Thymus (tissue), 11 donors: Measurements from ENCODE around the gene FAM83G. TPM values are rescaled to one million over a fixed set of nuclear protein-coding genes. Genes with fewer than 3 reads are reported as not detected.

Experiments
- DNase-seq, 9 donors: peaks; one replicate each; pipeline ENCODE4 v3.0.0-alpha.2; 2013; ENCODE audit warnings: low spot score in 9 of 9, low read depth in 6 of 9, missing footprints in 1 of 9
- H3K27ac ChIP-seq, 2 donors: one replicate each; pipeline ENCODE4 v1.5.1; 2013; ENCODE audit warnings: control low read depth in 1 of 2, low read depth in 1 of 2, low read length in 1 of 2, mild to moderate bottlenecking in 1 of 2, moderate library complexity in 1 of 2
- H3K27me3 ChIP-seq, 2 donors: one replicate each; pipeline ENCODE4 v1.5.1; 2013; ENCODE audit warnings: low read length in 1 of 2; ENCODE audit not compliant: control insufficient read depth in 2 of 2, insufficient read depth in 1 of 2
- H3K36me3 ChIP-seq, 2 donors: one replicate each; pipeline ENCODE4 v1.5.1; 2013; ENCODE audit warnings: low read length in 1 of 2, mild to moderate bottlenecking in 1 of 2, moderate library complexity in 1 of 2; ENCODE audit not compliant: control insufficient read depth in 2 of 2, insufficient read depth in 2 of 2
- H3K4me1 ChIP-seq, 2 donors: one replicate each; pipeline ENCODE4 v1.5.1; 2013; ENCODE audit warnings: low read length in 2 of 2; ENCODE audit not compliant: control insufficient read depth in 2 of 2, insufficient read depth in 2 of 2
- H3K4me3 ChIP-seq, 2 donors: one replicate each; pipeline ENCODE4 v1.5.1; 2013; ENCODE audit warnings: low read length in 2 of 2, control low read depth in 1 of 2, mild to moderate bottlenecking in 1 of 2
- H3K9me3 ChIP-seq, 2 donors: one replicate each; pipeline ENCODE4 v1.5.1; 2013; ENCODE audit warnings: low read length in 1 of 2, mild to moderate bottlenecking in 1 of 2; ENCODE audit not compliant: control insufficient read depth in 2 of 2, insufficient read depth in 1 of 2
- WGBS: extraction: QIAGEN DNeasy Blood & Tissue Kit; methylation state at CpG from one replicate; pipeline ENCODE4 v1.1.7; 2013; 5-methylcytosine and 5-hydroxymethylcytosine counted together
- polyA plus RNA-seq: library from polyadenylated mRNA; stranded (reverse); fragments of 200-250 nt; gene quantifications from one replicate; pipeline ENCODE4 v1.2.3, GENCODE V29; 2013
- total RNA-seq: library from RNA; stranded (reverse); fragments of 120-200 nt; gene quantifications from one replicate; pipeline ENCODE4 v1.2.4, GENCODE V29; 2013
- donor health status: healthy.

Gene FAM83G
- total and polyA plus RNA-seq, 2 donors, result 3.8 to 7.7 TPM

DNA sequence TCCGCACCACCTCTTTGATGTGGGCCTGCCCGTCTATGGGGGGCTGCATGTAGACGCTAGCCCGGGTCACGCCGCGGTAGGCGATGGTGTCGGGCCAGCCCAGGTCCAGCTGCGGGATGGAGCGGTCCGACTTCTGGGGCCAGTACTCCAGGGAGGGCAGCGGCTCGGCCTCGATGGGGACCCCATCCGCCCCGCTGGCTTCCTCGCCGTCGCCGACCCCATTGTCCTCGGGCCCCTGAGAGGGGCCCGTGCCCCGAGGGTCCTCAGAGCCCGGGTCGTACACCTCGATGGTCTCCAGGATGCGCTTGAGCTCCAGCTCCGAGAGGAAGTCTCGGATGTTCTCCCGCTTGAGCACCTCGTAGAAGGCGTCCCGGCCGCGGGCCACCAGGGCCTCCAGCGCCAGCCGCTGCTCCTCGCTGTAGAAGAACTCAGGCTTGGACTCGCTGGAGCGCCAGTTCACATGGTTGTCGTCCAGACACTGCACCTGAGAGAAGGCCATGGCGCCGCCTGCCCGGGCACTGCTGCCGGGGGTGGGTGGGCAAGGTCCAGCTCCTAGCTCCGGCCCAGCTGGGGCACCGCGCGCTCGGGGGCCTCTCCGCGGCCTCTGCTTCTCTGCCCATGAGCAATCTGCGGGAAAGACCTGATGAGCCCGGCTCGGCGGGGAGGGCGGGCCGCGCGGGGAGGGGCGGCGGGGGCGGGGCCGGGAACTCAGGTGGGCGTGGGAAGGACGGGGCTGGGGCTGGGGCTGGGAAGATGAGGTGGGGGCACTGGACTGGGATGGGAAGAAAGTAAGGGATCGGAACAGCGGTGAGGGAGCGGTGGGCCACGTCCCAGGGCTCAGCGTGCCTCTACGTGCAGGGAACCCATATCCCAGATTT, 782 bp downstream of the FAM83G start:
- Histone ChIP-seq H3K4me1 (peaks cover 19 to 37% of the 10 kb centered on the region in 2 donors), H3K27me3 (peaks cover 0 to 44% of the 10 kb centered on the region in 2 donors), H3K36me3 (no peaks in the 10 kb centered on the region), H3K4me3 (peak overlapping the region; percentile 62 to 82), H3K9me3 (no peaks in the 10 kb centered on the region), H3K27ac (peak overlapping the region in 1 of 2 donors; percentile 62)
- DNase-seq, result peak in 1 of 9 donors; percentile 37
- WGBS, result 29% methylated on average over 73 of the region's 73 CpGs

- Histone ChIP-seq H3K4me3 (peak overlapping the region in 1 of 2 donors; percentile 82), H3K27me3 (peaks cover 0 to 44% of the 10 kb centered on the region in 2 donors), H3K27ac (no peak overlapping the region), H3K36me3 (no peaks in the 10 kb centered on the region), H3K9me3 (no peaks in the 10 kb centered on the region), H3K4me1 (peaks cover 19 to 37% of the 10 kb centered on the region in 2 donors)
- DNase-seq, result no peak
- WGBS, result 71% methylated on average over 11 of the region's 11 CpGs
Observed at GRCh38 chr17:19002805-19003542, 1.6 kb downstream of the FAM83G start.

- Histone ChIP-seq H3K4me1 (peaks cover 19 to 37% of the 10 kb centered on the region in 2 donors), H3K36me3 (no peaks in the 10 kb centered on the region), H3K4me3 (no peak overlapping the region), H3K27me3 (peaks cover 0 to 44% of the 10 kb centered on the region in 2 donors), H3K9me3 (peaks cover 0 to 5% of the 10 kb centered on the region in 2 donors), H3K27ac (no peak overlapping the region)
- WGBS, result 61% methylated on average over 7 of the region's 7 CpGs
- DNase-seq, result peak in 1 of 9 donors; percentile 59
Observed at GRCh38 chr17:19001907-19002590, 2.5 kb downstream of the FAM83G start.

- H3K4me1 ChIP-seq, result peaks cover 19 to 37% of the 10 kb centered on the region in 2 donors
- H3K27ac ChIP-seq, result no peak overlapping the region
- WGBS, result 94% methylated on average over 17 of the region's 17 CpGs
Observed at GRCh38 chr17:19000531-19001325, 3.8 kb downstream of the FAM83G start.

DNA sequence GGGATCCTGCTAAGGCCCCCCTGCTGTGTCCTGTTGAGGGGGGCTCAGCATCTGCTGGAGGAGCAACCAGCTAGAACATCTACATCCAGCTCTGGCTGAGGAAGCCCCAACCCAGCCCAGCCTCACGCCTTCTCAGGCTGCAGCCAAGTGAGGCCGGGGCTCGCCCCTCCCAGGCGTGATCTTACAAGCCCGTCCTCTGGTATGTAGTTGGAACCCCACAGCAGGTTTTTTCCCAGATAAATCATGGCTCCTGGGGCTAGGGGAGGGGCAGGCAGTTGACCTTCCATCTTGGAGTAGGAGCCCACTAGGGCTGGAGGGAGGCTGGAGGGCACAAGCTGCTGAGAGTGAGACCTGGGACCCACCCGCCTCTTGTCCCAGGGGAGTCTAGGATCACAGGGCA, 4.7 kb downstream of the FAM83G start:
- Histone ChIP-seq H3K4me3 (no peak overlapping the region), H3K36me3 (peaks cover 0 to 3% of the 10 kb centered on the region in 2 donors), H3K4me1 (peaks cover 18 to 35% of the 10 kb centered on the region in 2 donors), H3K27me3 (peaks cover 0 to 34% of the 10 kb centered on the region in 2 donors), H3K27ac (no peak overlapping the region), H3K9me3 (peaks cover 0 to 14% of the 10 kb centered on the region in 2 donors)
- 98% methylated on average over 6 of the region's 6 CpGs for WGBS
- DNase-seq, result no peak

More at GRCh38 chr17:19000531-19001325, 3.8 kb downstream of the FAM83G start:
- H3K36me3 ChIP-seq, result peaks cover 0 to 3% of the 10 kb centered on the region in 2 donors
- H3K9me3 ChIP-seq, result peaks cover 0 to 8% of the 10 kb centered on the region in 2 donors
- DNase-seq, result no peak
- H3K27me3 ChIP-seq, result peaks cover 0 to 42% of the 10 kb centered on the region in 2 donors
- H3K4me3 ChIP-seq, result no peak overlapping the region

- Histone ChIP-seq H3K4me1 (peaks cover 19 to 34% of the 10 kb centered on the region in 2 donors), H3K27me3 (peaks cover 0 to 29% of the 10 kb centered on the region in 2 donors), H3K36me3 (peaks cover 0 to 3% of the 10 kb centered on the region in 2 donors), H3K27ac (no peak overlapping the region), H3K9me3 (peaks cover 0 to 14% of the 10 kb centered on the region in 2 donors), H3K4me3 (no peak overlapping the region)
- WGBS, result 97% methylated on average over 8 of the region's 8 CpGs
- no peak for DNase-seq
Observed at GRCh38 chr17:18999394-18999793, 5.2 kb downstream of the FAM83G start.

DNA sequence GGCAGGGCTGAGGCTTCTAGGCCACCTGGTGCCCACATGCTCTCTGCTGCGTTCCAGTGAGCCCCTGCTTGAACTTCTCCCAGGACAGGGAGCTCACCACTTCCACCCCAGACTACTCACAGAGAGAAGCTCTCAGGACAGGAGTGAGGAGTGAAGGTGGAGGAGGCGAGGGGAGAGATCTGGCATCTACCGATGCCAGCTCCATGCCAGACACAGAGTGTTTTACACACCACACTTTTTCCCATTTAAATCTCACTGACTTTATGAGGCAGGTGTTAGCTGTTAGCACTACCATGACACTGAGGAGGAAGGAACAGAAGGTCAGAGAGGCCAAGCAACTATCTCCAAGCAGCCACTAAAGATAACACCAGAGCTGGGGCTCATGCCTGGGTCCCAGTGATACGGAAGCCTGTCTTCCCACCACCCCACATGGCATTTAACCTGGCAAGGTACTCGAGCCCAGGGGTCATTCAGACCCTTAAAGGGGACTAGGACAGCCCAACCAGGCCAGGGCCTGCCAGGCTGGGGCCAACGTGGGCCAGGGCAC, 6.8 kb downstream of the FAM83G start:
- peaks cover 25 to 35% of the 10 kb centered on the region in 2 donors for H3K4me1 ChIP-seq

DNA sequence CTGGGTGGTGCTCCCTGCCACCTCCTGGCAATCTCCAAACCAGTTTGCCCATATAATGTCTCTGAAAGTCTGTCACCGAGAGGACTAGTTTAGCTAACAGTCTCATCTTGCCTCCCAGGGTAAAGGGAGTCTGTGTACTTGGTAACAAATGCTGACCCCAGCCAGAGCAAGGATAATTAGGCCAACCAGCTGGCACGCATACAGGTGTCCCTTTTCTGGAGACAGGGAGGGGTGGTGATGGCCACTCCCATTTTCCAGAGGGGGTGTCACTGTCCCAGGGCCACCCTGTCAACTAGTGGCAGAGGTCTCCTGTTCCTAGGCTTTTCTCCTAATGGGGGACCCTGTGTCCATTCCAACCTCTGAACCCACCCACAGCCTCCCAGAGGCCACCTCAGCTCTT, 8.1 kb downstream of the FAM83G start:
- H3K27ac ChIP-seq, result no peak overlapping the region
- H3K9me3 ChIP-seq, result peaks cover 0 to 14% of the 10 kb centered on the region in 2 donors
- H3K4me3 ChIP-seq, result no peak overlapping the region
- peaks cover 0 to 4% of the 10 kb centered on the region in 2 donors for H3K27me3 ChIP-seq
- 100% methylated on average over 2 of the region's 2 CpGs for WGBS
- peaks cover 25 to 30% of the 10 kb centered on the region in 2 donors for H3K4me1 ChIP-seq
- H3K36me3 ChIP-seq, result peaks cover 0 to 3% of the 10 kb centered on the region in 2 donors
- no peak for DNase-seq

More for the DNA sequence above, 6.8 kb downstream of the FAM83G start:
- Histone ChIP-seq H3K36me3 (peaks cover 0 to 3% of the 10 kb centered on the region in 2 donors), H3K4me3 (no peak overlapping the region), H3K27me3 (peaks cover 0 to 13% of the 10 kb centered on the region in 2 donors), H3K27ac (no peak overlapping the region), H3K9me3 (peaks cover 0 to 14% of the 10 kb centered on the region in 2 donors)
- WGBS, result 91% methylated on average over 6 of the region's 6 CpGs
- DNase-seq, result no peak
